ENCODE data around the gene CPB2.

The CPB2 gene

GRCh38 chr13:46104868-46105267 lies at the start of gene CPB2:
TSS of gene CPB2 (minus strand) at chr13:46105033. CDS start at chr13:46105009, 24 bp downstream.
- no peak for DNase-seq (ENCODE audit: low read depth)

- DNase-seq (ENCODE audit: low read depth) = no peak
Observed at GRCh38 chr13:46154136-46154801, 49.4 kb upstream of the CPB2 start.

- no peak for DNase-seq (ENCODE audit: low read depth)
Observed at GRCh38 chr13:46152627-46153328, 47.9 kb upstream of the CPB2 start.

- DNase-seq (ENCODE audit: low read depth) = no peak
Observed at GRCh38 chr13:46150134-46150693, 45.4 kb upstream of the CPB2 start.

GRCh38 chr13:46149272-46150133 lies 44.7 kb upstream of the CPB2 start:
- no peak for DNase-seq (ENCODE audit: low read depth)

- no peak for DNase-seq (ENCODE audit: low read depth)
Observed at GRCh38 chr13:46146898-46147297, 42.1 kb upstream of the CPB2 start.

GRCh38 chr13:46145950-46146349 lies 41.1 kb upstream of the CPB2 start:
- no peak for DNase-seq (ENCODE audit: low read depth)

GRCh38 chr13:46145135-46145534 lies 40.3 kb upstream of the CPB2 start:
- no peak for DNase-seq (ENCODE audit: low read depth)

GRCh38 chr13:46143184-46143701 lies 38.4 kb upstream of the CPB2 start:
- no peak for DNase-seq (ENCODE audit: low read depth)

GRCh38 chr13:46142776-46143175 lies 37.9 kb upstream of the CPB2 start:
- DNase-seq (ENCODE audit: low read depth) = no peak

GRCh38 chr13:46140044-46140443 lies 35.2 kb upstream of the CPB2 start:
- DNase-seq (ENCODE audit: low read depth) = no peak

GRCh38 chr13:46137627-46138317 lies 32.9 kb upstream of the CPB2 start:
- DNase-seq (ENCODE audit: low read depth) = no peak

GRCh38 chr13:46136688-46137087 lies 31.9 kb upstream of the CPB2 start:
- no peak for DNase-seq (ENCODE audit: low read depth)

- no peak for DNase-seq (ENCODE audit: low read depth)
Observed at GRCh38 chr13:46134961-46135522, 30.2 kb upstream of the CPB2 start.

GRCh38 chr13:46134494-46134893 lies 29.7 kb upstream of the CPB2 start:
- DNase-seq (ENCODE audit: low read depth) = no peak

GRCh38 chr13:46132109-46132508 lies 27.3 kb upstream of the CPB2 start:
- no peak for DNase-seq (ENCODE audit: low read depth)

- DNase-seq (ENCODE audit: low read depth) = no peak
Observed at GRCh38 chr13:46131705-46132104, 26.9 kb upstream of the CPB2 start.

GRCh38 chr13:46129955-46130618 lies 25.3 kb upstream of the CPB2 start:
- DNase-seq (ENCODE audit: low read depth) = no peak

GRCh38 chr13:46129124-46129523 lies 24.3 kb upstream of the CPB2 start:
- no peak for DNase-seq (ENCODE audit: low read depth)

- no peak for DNase-seq (ENCODE audit: low read depth)
Observed at GRCh38 chr13:46127358-46128023, 22.7 kb upstream of the CPB2 start.
